ENCODE data around the gene LYRM7.
"Not testable (repeated sequence)": the region's sequence is repeated elsewhere in the genome, so short reads cannot be mapped to it uniquely, and the experiment has no call there.

LYRM7 gene

GRCh38 chr5:131180407-131180806, 9.7 kb downstream of the LYRM7 start:
- DNase-seq (ENCODE audit: low read depth, low spot score) = no peak

- no peak for DNase-seq (ENCODE audit: low read depth, low spot score)
Measured at GRCh38 chr5:131182839-131183238, 12.1 kb downstream of the LYRM7 start.

- DNase-seq (ENCODE audit: low read depth, low spot score) = no peak
Measured at GRCh38 chr5:131185523-131186104, 14.9 kb downstream of the LYRM7 start.

- no peak for DNase-seq (ENCODE audit: low read depth, low spot score)
Measured at GRCh38 chr5:131186561-131187256, 16.0 kb downstream of the LYRM7 start.

GRCh38 chr5:131193106-131193505, 22.4 kb downstream of the LYRM7 start:
- DNase-seq (ENCODE audit: low read depth, low spot score) = peak; percentile 30

- not testable (repeated sequence) for DNase-seq (ENCODE audit: low read depth, low spot score)
Measured at GRCh38 chr5:131193897-131194296, 23.2 kb downstream of the LYRM7 start.

GRCh38 chr5:131194725-131195124, 24.0 kb downstream of the LYRM7 start:
- no peak for DNase-seq (ENCODE audit: low read depth, low spot score)

GRCh38 chr5:131195696-131196095, 25.0 kb downstream of the LYRM7 start:
- DNase-seq (ENCODE audit: low read depth, low spot score) = no peak

GRCh38 chr5:131196331-131196730, 25.6 kb downstream of the LYRM7 start:
- DNase-seq (ENCODE audit: low read depth, low spot score) = no peak

GRCh38 chr5:131198625-131199024, 27.9 kb downstream of the LYRM7 start:
- DNase-seq (ENCODE audit: low read depth, low spot score) = no peak

- no peak for DNase-seq (ENCODE audit: low read depth, low spot score)
Measured at GRCh38 chr5:131200560-131200959, 29.8 kb downstream of the LYRM7 start.

- no peak for DNase-seq (ENCODE audit: low read depth, low spot score)
Measured at GRCh38 chr5:131204964-131205363, 34.2 kb downstream of the LYRM7 start.

GRCh38 chr5:131206061-131206460, 35.3 kb downstream of the LYRM7 start:
- DNase-seq (ENCODE audit: low read depth, low spot score) = no peak

GRCh38 chr5:131206772-131207171, 36.0 kb downstream of the LYRM7 start:
- no peak for DNase-seq (ENCODE audit: low read depth, low spot score)

- no peak for DNase-seq (ENCODE audit: low read depth, low spot score)
Measured at GRCh38 chr5:131209175-131209505, 38.4 kb downstream of the LYRM7 start.

- peak; percentile 32 for DNase-seq (ENCODE audit: low read depth, low spot score)
Measured at GRCh38 chr5:131209506-131210150, 38.9 kb downstream of the LYRM7 start.

GRCh38 chr5:131210151-131210510, 39.4 kb downstream of the LYRM7 start:
- no peak for DNase-seq (ENCODE audit: low read depth, low spot score)

- DNase-seq (ENCODE audit: low read depth, low spot score) = no peak
Measured at GRCh38 chr5:131211669-131212068, 40.9 kb downstream of the LYRM7 start.

GRCh38 chr5:131212471-131213021, 41.8 kb downstream of the LYRM7 start:
- peak; percentile 5 for DNase-seq (ENCODE audit: low read depth, low spot score)

GRCh38 chr5:131214609-131215227, 44.0 kb downstream of the LYRM7 start:
- DNase-seq (ENCODE audit: low read depth, low spot score) = no peak

- no peak for DNase-seq (ENCODE audit: low read depth, low spot score)
Measured at GRCh38 chr5:131217791-131218190, 47.0 kb downstream of the LYRM7 start.

GRCh38 chr5:131218392-131218791, 47.6 kb downstream of the LYRM7 start:
- no peak for DNase-seq (ENCODE audit: low read depth, low spot score)

GRCh38 chr5:131220566-131220965, 49.8 kb downstream of the LYRM7 start:
- DNase-seq (ENCODE audit: low read depth, low spot score) = no peak
